Liver (tissue), 9 donors: ENCODE results near the gene HMGB4. TPM values are rescaled to one million over a fixed set of nuclear protein-coding genes. Genes with fewer than 3 reads are reported as not detected.

Experiments
- DNase-seq: peaks from one replicate; pipeline ENCODE4 v3.0.0-alpha.2; 2017; ENCODE audit warnings: low spot score
- H3K27ac ChIP-seq, 2 donors: one replicate each; pipeline ENCODE4 v1.7.0; 2013; ENCODE audit warnings: inconsistent platforms in 2 of 2, low read length in 2 of 2, control low read depth in 1 of 2, low read depth in 1 of 2, mild to moderate bottlenecking in 1 of 2
- H3K27me3 ChIP-seq, 4 donors: one replicate each; pipeline versions ENCODE4 v1.6.1 to v1.7.0; 2013; ENCODE audit warnings: low read length in 3 of 4, inconsistent platforms in 1 of 4, mild to moderate bottlenecking in 1 of 4, moderate library complexity in 1 of 4; ENCODE audit not compliant: control insufficient read depth in 4 of 4, insufficient read depth in 4 of 4
- H3K36me3 ChIP-seq, 4 donors: one replicate each; pipeline versions ENCODE4 v1.6.1 to v1.7.0; 2013; ENCODE audit warnings: low read length in 3 of 4, mild to moderate bottlenecking in 3 of 4, low read depth in 1 of 4, moderate library complexity in 1 of 4; ENCODE audit not compliant: control insufficient read depth in 4 of 4, insufficient read depth in 3 of 4
- H3K4me1 ChIP-seq, 4 donors: one replicate each; pipeline versions ENCODE4 v1.6.1 to v1.7.0; 2013; ENCODE audit warnings: low read length in 3 of 4, mild to moderate bottlenecking in 3 of 4, moderate library complexity in 1 of 4; ENCODE audit not compliant: control insufficient read depth in 4 of 4, insufficient read depth in 4 of 4
- H3K4me3 ChIP-seq, 3 donors: one replicate each; pipeline versions ENCODE4 v1.6.1 to v1.7.0; 2013; ENCODE audit warnings: low read length in 3 of 3, control low read depth in 1 of 3, low read depth in 1 of 3, mild to moderate bottlenecking in 1 of 3
- H3K9ac ChIP-seq, 2 donors: one replicate each; pipeline ENCODE4 v1.7.0; 2013; ENCODE audit warnings: low read length in 2 of 2, mild to moderate bottlenecking in 2 of 2, moderate library complexity in 2 of 2, control low read depth in 1 of 2, low read depth in 1 of 2
- H3K9me3 ChIP-seq, 4 donors: one replicate each; pipeline versions ENCODE4 v1.6.1 to v1.7.0; 2013; ENCODE audit warnings: low read length in 3 of 4; ENCODE audit not compliant: control insufficient read depth in 4 of 4
- EGR1 ChIP-seq, 2 donors: IDR thresholded peaks; 2 replicates each; pipeline ENCODE4 v1.6.1; 2016 to 2018; ENCODE audit warnings: antibody characterized with exemption in 2 of 2, low read depth in 2 of 2
- FOXA1 ChIP-seq: IDR thresholded peaks from 2 replicates; pipeline ENCODE4 v1.6.1; 2016; ENCODE audit warnings: antibody characterized with exemption
- GABPA ChIP-seq, 2 donors: IDR thresholded peaks in 1 of 2; conservative IDR thresholded peaks in 1 of 2; 2 replicates each; pipeline ENCODE4 v1.6.1; 2016; ENCODE audit warnings: antibody characterized with exemption in 2 of 2, mild to moderate bottlenecking in 1 of 2, moderate library complexity in 1 of 2
- HNF4G ChIP-seq: IDR thresholded peaks from 2 replicates; pipeline ENCODE4 v1.6.1; 2016; ENCODE audit warnings: antibody characterized with exemption
- JUND ChIP-seq, 2 donors: IDR thresholded peaks; 2 replicates each; pipeline ENCODE4 v1.6.1; 2016; ENCODE audit warnings: antibody characterized with exemption in 2 of 2
- MAX ChIP-seq: IDR thresholded peaks from 2 replicates; pipeline ENCODE4 v1.6.1; 2016; ENCODE audit warnings: antibody characterized with exemption
- NR2F2 ChIP-seq: IDR thresholded peaks from 2 replicates; pipeline ENCODE4 v1.6.1; 2016; ENCODE audit warnings: antibody characterized with exemption
- RXRA ChIP-seq, 2 donors: IDR thresholded peaks; 2 replicates each; pipeline ENCODE4 v1.6.1; 2017 to 2018; ENCODE audit warnings: antibody characterized with exemption in 2 of 2, mild to moderate bottlenecking in 1 of 2
- SP1 ChIP-seq: IDR thresholded peaks from 2 replicates; pipeline ENCODE4 v1.6.1; 2018; ENCODE audit warnings: antibody characterized with exemption, mild to moderate bottlenecking
- TAF1 ChIP-seq: conservative IDR thresholded peaks from 2 replicates; pipeline ENCODE4 v1.6.1; 2016; ENCODE audit warnings: antibody characterized with exemption, mild to moderate bottlenecking
- YY1 ChIP-seq: IDR thresholded peaks from 2 replicates; pipeline ENCODE4 v1.6.1; 2016; ENCODE audit warnings: antibody characterized with exemption, mild to moderate bottlenecking
- ZBTB33 ChIP-seq: IDR thresholded peaks from 2 replicates; pipeline ENCODE4 v1.6.1; 2016; ENCODE audit warnings: antibody characterized with exemption
- WGBS: extraction: QIAGEN DNeasy Blood & Tissue Kit; methylation state at CpG from one replicate; pipeline ENCODE4 v1.1.7; 2013; 5-methylcytosine and 5-hydroxymethylcytosine counted together
- polyA plus RNA-seq, 2 donors: library from polyadenylated mRNA; stranded (reverse) in 1 of 2; unstranded in 1 of 2; fragments of 200-250 nt in 1 of 2; fragments of >200 nt in 1 of 2; fragmentation: Nextera tagmentation in 1 of 2; extraction: Ambion mirVana in 1 of 2; gene quantifications; one replicate each; pipeline versions ENCODE4 v1.2.1 to v1.2.3, GENCODE V29; 2013 to 2015
- total RNA-seq, 2 donors: library from RNA; depleted of rRNA; stranded (reverse); fragments of >200 nt; gene quantifications; one replicate each; pipeline ENCODE4 v1.2.3, GENCODE V29; 2014
- TF ChIP-seq, protein P1 (sequence below): IDR thresholded peaks from 2 replicates; pipeline ENCODE4 v1.6.1; 2016; ENCODE audit warnings: antibody characterized with exemption, mild to moderate bottlenecking
- TF ChIP-seq, protein P2 (sequence below): fragments of 150-350 bp; IDR thresholded peaks from 2 replicates; pipeline ENCODE4 v1.5.1; 2017; ENCODE audit warnings: improper control_type of control experiment, low read depth, low read length; ENCODE audit not compliant: missing input control
- donor health status: healthy.
- donor health status: healthy.
- donor health status: healthy.
- donor health status: healthy.
- donor health status: healthy.

Gene HMGB4
- total and polyA plus RNA-seq, 4 donors: not detected

DNA sequence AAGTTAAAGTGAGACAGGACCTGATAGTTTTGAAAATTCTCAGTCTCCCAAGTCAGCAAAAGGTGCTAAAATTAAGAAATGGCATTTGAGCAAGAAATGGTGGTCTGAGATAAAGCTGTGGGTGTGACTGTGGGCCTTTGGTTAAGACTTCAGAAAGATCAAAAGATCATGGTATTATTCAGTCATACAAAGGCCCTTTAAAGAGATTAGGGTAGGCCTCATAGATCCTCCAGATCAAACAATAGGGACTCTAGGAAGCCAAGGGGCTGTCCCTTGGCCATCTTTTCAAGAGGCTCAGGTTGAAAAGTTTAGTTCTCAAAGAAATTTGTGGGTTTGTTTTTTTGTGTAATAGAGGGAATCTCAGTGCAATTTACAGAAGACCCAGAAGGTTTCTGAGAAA, 8.4 kb downstream of the HMGB4 start:
- Histone ChIP-seq H3K9ac (no peak overlapping the region), H3K4me3 (no peak overlapping the region), H3K4me1 (no peaks in the 10 kb centered on the region), H3K9me3 (no peaks in the 10 kb centered on the region), H3K36me3 (no peaks in the 10 kb centered on the region), H3K27ac (no peak overlapping the region), H3K27me3 (no peaks in the 10 kb centered on the region)
- no peak for DNase-seq
- no peak for TF ChIP-seq TAF1
- TF ChIP-seq SP1: no peak
- no peak for TF ChIP-seq GABPA (IDR thresholded peaks at IDR 0.05 in 1 of 2, conservative IDR thresholded peaks at IDR 0.05 in 1 of 2)
- no peak for TF ChIP-seq FOXA1
- no peak for TF ChIP-seq MAX
- no peak for TF ChIP-seq HNF4G
- TF ChIP-seq, protein P1, sequence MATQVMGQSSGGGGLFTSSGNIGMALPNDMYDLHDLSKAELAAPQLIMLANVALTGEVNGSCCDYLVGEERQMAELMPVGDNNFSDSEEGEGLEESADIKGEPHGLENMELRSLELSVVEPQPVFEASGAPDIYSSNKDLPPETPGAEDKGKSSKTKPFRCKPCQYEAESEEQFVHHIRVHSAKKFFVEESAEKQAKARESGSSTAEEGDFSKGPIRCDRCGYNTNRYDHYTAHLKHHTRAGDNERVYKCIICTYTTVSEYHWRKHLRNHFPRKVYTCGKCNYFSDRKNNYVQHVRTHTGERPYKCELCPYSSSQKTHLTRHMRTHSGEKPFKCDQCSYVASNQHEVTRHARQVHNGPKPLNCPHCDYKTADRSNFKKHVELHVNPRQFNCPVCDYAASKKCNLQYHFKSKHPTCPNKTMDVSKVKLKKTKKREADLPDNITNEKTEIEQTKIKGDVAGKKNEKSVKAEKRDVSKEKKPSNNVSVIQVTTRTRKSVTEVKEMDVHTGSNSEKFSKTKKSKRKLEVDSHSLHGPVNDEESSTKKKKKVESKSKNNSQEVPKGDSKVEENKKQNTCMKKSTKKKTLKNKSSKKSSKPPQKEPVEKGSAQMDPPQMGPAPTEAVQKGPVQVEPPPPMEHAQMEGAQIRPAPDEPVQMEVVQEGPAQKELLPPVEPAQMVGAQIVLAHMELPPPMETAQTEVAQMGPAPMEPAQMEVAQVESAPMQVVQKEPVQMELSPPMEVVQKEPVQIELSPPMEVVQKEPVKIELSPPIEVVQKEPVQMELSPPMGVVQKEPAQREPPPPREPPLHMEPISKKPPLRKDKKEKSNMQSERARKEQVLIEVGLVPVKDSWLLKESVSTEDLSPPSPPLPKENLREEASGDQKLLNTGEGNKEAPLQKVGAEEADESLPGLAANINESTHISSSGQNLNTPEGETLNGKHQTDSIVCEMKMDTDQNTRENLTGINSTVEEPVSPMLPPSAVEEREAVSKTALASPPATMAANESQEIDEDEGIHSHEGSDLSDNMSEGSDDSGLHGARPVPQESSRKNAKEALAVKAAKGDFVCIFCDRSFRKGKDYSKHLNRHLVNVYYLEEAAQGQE: no peak
- TF ChIP-seq EGR1 (IDR thresholded peaks at IDR 0.05; ENCODE audit: low read depth in 2 of 2): no peak
- TF ChIP-seq RXRA (IDR thresholded peaks at IDR 0.05): no peak
- TF ChIP-seq, protein P2, sequence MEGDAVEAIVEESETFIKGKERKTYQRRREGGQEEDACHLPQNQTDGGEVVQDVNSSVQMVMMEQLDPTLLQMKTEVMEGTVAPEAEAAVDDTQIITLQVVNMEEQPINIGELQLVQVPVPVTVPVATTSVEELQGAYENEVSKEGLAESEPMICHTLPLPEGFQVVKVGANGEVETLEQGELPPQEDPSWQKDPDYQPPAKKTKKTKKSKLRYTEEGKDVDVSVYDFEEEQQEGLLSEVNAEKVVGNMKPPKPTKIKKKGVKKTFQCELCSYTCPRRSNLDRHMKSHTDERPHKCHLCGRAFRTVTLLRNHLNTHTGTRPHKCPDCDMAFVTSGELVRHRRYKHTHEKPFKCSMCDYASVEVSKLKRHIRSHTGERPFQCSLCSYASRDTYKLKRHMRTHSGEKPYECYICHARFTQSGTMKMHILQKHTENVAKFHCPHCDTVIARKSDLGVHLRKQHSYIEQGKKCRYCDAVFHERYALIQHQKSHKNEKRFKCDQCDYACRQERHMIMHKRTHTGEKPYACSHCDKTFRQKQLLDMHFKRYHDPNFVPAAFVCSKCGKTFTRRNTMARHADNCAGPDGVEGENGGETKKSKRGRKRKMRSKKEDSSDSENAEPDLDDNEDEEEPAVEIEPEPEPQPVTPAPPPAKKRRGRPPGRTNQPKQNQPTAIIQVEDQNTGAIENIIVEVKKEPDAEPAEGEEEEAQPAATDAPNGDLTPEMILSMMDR: no peak
- TF ChIP-seq ZBTB33: no peak

DNA sequence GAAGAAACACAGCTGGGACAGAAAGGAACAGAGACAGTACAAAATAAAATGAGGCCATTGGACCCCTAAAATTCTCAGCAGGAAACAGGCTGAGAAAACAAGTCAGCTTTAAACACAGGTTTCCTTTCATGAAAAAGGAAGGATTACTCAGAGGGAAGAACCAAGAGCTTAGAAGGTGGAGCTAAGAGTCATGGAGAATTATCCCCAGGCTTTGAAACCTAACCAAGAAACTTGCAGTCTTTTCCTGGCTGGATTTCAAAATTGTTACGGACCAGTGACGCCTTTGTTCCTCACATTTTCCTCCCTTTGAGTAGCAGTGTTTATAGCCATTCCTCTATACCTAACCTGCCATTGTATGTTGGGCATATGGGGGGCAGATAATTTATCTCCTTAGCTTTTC, 8.8 kb downstream of the HMGB4 start:
- TF ChIP-seq NR2F2 (no peak), FOXA1 (no peak), HNF4G (no peak), ZBTB33 (no peak), JUND (IDR thresholded peaks at IDR 0.05) (no peak), YY1 (no peak), TAF1 (no peak), EGR1 (IDR thresholded peaks at IDR 0.05; ENCODE audit: low read depth in 2 of 2) (no peak), RXRA (IDR thresholded peaks at IDR 0.05) (no peak), SP1 (no peak)
- TF ChIP-seq, protein P2: no peak
- TF ChIP-seq, protein P1: no peak
- H3K9ac ChIP-seq: no peak overlapping the region
- 79% methylated on average over 2 of the region's 2 CpGs for WGBS
- no peak for DNase-seq
- H3K27ac ChIP-seq: no peak overlapping the region
- H3K4me1 ChIP-seq: no peaks in the 10 kb centered on the region
- no peaks in the 10 kb centered on the region for H3K27me3 ChIP-seq
- no peaks in the 10 kb centered on the region for H3K9me3 ChIP-seq
- no peak overlapping the region for H3K4me3 ChIP-seq
- H3K36me3 ChIP-seq: no peaks in the 10 kb centered on the region
